GM12892 (cell line): ENCODE measurements around the gene CDH4.

Experiments used
- POLR2A ChIP-seq: IDR thresholded peaks from 2 replicates; pipeline ENCODE4 v1.6.1; 2011; ENCODE audit warnings: low read depth, low read length, control low read depth
- POLR2AphosphoS5 ChIP-seq: IDR thresholded peaks from 2 replicates; pipeline ENCODE4 v1.6.1; 2011; ENCODE audit warnings: low read depth, low read length, control low read depth
- TAF1 ChIP-seq: IDR thresholded peaks from 2 replicates; pipeline ENCODE4 v1.6.1; 2011; ENCODE audit warnings: low read depth, mild to moderate bottlenecking, control low read depth, low read length, borderline replicate concordance

GRCh38 chr20:61874421-61875068 lies 622.5 kb downstream of the CDH4 start:
- no peak for TF ChIP-seq POLR2AphosphoS5
- TF ChIP-seq POLR2A = no peak
- TF ChIP-seq TAF1 = no peak
